ENCODE results near the gene ZBTB25.

Gene ZBTB25

DNA sequence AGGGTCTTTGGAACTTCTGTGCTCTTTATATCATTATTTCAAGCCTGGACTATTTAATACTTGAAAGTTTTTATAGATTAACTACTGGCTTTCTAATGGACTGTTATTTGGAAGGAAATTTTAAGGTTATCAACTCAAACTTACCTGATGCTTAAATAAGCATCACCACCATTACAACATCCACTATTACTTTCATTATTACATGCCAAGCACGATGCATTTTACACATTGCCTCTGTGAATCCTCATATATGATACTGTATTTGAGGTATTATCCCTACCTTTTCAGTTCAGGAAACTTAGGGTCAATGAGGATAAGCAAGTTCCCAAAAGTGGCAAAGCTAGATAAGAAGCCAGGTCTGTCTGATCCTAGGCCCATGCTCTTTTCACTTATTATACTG is 13.3 kb upstream of the ZBTB25 start:
- DNase-seq (ENCODE audit: low spot score): no peak

DNA sequence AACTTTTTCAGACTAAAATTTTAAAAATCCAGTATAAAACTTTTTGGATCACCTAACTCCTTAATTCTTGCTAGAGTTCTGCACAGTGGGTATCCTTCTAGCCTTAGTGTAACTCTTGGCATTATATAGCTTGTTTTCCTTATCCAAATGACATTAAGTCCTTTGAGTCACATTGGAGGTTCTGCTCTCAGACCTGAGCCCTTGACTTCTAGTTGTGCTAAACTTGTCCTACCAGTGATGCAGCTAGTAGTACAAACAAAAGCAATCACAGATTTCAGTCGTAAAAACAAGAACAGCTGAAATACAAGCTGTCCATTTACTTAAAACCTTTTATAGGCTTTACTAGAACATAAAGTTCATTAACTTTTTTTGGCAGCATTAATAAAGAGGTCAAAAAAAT is 11.4 kb upstream of the ZBTB25 start:
- DNase-seq (ENCODE audit: low spot score): no peak

DNA sequence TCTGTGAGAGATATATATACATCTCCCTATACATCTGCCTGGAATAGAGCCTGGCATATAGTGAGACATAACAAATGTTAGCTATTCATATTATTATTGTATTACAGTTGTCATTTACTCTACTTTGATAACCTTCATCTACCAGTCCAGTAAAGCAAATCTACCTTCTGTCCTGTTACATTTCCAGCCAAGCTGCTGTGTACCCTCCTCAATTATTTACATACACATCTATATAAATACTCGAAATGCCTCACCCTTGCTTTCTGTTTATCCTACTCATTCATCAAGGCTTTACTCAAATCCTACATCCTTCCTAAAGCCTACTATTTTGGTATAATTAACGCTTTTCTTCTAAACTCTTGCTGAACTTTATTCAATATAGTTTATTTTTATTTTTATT is 9.6 kb upstream of the ZBTB25 start:
- DNase-seq (ENCODE audit: low spot score): no peak

DNA sequence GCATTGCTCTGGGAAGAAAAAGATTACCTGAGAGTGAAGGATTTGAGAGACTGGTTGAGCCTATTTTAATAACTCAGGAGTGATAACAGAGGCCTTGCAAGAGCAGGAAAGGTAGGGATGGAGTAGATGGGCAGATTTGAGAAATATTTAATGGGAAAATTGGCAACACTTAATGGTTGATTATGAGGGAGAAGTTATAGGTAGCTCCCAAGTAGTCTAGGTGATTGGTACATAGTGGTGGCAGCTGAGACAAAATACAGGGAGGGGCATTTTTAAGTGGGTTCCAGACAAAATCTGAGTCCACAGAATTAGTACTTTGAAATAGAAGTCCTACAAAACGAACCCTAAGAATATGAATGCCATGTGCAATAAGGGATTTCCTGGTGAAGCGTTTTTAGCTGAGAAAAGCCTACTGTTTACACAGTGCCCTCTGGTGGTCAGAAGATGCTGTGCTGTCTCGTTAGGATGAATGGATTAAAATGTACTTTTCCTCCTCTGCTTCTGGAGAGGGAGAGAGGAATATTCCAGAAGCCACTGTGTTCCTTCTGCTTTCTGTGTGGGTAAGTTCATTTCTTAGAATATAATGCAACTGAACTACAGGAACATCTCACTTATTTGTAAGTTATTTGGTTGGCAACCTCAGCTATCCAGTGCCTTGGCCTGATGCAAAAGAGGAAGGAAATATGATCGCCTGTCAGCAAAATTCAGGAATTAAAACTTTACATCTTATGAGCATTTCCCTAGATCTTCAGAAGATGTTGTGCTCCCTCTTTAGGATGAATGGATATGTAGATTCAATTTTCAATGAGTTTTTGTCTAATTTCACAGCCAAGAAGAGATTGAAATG is 7.4 kb upstream of the ZBTB25 start:
- DNase-seq (ENCODE audit: low spot score): peak; percentile 52

DNA sequence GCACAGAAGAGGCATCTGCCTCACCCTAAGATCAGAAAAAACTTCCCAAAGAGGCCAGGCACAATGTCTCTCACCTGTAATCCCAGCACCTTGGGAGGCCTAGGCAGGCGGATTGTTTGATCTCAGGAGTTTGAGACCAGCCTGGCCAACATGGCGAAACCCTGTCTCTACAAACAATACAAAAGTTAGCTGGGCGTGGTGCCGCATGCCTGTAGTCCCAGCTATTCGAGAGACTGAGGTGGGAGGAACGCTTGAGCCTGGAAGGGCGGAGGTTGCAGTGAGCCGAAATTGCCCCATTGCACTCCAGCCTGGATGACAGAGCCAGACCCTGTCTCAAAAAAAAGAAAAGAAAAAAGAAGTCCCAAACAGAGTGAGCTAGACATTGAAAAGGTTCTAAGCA is 5.4 kb upstream of the ZBTB25 start:
- DNase-seq (ENCODE audit: low spot score): no peak

DNA sequence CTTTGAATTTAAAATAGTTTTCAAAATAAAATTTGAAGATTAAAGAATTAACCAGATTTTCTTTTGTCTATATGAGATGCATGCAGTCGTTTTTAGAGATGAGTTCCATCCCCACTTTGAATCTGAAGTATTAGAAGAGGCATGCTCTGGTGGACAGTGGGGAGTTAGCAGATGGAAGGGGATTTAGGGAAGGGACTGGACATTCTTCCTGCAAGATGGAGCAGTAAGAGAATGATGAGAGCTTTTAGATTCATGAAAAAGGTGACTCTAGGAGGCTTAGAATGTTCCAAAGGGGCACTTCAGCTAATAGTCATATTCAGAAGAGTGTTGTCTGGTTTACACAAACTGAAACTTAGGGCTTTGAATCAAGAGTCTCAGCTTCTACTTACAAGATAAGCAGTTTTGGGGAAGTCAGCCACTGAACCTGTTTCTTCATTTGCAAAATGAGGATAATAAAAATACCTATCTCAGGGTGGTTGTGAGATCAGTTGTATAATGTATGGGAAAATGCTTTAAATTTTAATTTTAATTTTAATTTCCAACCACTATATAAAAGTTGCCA is 4.7 kb upstream of the ZBTB25 start:
- DNase-seq (ENCODE audit: low spot score): no peak

DNA sequence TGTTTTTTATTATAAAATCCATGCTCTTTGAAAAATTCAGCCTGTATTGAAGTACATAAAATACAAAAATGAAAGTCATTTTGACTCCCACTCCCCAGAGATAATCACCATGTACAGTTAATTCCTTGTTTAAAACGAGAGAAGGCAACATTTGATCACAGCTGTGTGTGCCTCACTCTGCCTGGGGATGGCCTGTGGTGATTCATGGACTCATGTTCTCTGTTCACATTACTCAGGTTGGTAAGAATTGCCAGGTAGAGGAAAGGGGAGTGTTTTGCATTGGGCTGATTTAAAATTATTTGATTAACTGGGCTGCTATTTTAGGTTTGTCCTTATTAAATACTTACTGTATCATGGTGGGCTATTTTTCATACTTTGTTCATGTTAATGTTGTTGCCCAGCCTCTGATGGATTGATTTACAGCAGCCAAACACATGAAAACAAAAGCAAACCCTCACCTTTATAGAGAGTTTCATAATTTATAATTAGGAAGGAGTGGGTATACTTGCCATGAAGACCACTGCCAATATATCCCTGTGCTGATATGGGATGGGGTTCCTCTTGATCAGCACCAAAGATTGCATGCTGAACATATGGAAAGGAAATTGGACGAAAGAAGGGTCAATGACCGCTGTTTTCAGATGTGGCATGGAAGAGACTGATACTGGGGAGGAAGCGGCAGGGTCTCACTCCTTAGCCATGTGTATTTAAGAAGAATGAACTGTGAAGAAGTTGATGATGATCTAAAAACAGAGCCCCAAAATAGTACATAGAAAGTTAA is 3.9 kb upstream of the ZBTB25 start:
- no peak for DNase-seq (ENCODE audit: low spot score)

DNA sequence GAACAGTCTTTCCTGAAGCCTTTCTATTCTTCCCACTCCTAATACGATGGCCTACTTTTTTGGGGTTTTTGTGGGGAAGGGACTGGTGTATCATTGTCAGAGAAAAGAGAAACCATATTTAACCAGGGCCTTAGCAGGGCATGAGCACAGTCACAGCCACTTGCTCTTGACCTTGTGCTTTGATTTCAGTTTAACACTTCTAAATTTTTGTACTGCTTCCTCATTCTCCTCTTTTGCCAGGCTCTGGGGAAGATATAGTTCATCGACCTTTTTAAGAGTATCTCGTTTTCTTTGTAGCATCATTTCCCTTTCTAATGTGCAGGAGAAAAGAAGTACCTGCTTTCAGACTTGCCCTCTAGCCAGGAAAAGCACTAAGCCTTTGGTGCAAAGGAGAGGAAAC is 3.1 kb upstream of the ZBTB25 start:
- DNase-seq (ENCODE audit: low spot score): no peak

DNA sequence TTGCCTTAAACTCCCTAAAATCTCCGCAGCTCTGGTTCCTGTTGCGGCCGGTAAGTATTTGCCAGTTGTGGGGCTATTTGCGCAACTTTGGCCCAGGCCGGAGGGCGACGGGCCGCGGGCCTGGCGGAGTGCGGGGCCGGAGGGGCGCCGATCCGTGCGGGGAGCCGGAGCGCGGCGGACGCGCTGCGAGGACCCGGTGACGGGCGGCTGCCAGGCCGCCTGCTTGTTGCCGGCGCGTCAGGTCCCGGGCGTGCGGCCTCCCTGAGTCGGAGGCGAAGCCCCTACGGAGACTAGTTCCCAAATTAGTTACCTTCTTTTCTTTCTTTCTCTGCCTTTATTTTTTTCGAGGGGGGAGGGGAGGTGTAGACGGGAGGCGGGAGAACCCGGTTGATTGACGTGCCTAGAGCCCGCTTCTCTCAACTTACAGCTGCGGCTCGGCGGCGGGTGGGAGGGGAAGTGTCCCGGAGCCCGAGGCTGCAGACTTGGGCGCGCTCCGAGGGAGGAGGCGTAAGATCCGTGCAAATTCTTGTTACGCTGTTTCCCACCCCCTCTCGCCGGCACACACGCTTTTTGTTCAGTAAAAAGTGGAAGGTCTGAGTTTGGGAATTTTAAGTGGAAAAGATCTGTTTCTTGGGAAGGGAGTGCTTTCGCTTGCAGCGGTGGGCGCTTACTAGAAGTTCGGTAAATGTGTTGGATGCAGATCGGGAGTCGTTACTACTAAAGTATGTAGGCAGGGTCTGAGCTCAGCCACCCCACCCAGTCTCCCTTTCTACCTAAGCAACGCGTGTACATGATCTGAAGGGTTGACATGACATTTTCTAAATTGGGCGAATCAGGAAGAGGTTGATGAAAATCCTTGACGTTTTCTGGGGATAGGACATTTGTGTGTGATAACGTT is 1.5 kb upstream of the ZBTB25 start:
- DNase-seq (ENCODE audit: low spot score): peak; percentile 86

DNA sequence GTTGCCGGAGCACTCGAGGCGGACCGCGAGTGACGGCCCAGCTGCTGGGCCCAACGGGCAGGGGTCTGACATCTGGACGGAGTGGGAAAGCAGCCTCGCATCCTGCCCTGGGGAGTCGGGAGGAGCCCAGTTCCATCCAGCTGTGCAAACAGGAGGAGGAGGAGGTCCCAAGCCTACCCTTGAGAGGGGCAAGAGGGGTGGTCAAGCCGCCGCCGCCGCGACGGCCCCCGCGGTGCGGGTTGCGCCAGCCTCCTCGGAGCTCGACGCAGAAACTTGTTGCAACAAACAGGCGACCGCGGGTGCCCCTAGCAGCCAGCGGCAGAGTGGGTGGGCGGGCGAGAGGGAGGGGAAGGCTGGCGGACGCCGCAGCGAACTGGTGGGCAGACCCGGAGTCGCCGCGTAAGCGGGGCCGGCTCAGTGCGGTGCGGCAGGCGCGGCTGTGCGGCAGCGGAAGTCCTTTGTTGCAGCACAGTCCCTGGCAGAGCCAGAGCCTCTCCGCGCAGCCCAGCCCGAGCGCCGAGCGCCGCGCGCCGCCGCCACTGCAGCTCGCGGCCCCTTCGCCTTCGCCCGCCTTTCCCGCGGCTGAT is 765 bp upstream of the ZBTB25 start, which contains the start of gene ZBTB1:
ZBTB1 (plus strand) TSS at position 461 of the 587 bp plus-strand sequence. CDS start 16,735 bp downstream, outside the sequence.
- peak; percentile 84 for DNase-seq (ENCODE audit: low spot score)

DNA sequence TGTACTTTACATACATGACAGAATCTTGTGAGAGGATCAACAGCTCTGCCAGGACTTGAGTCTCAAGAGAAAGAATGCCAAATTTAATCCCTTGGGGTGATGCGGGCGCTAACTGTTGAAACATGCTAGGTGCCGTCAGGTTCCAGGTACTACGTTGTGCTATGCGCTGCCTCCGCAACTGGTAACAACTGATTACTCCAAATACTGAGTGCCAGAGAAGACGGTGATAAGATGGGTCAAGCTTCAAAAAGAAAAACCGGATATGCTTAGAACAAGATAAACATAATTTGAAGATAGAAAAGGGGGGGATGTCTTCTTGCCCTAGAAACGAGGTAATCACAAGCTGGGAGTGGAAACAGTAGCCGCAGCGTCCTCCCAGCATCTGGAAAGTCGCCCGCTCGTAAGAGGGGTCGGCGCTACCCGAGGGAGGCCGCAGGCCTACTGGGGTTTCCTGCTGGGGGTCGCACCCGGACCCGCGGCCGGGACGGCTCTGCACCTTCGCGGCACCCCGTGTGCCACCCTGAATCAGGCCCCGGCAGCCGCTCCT is 678 bp downstream of the ZBTB25 start:
- DNase-seq (ENCODE audit: low spot score): peak; percentile 22

DNA sequence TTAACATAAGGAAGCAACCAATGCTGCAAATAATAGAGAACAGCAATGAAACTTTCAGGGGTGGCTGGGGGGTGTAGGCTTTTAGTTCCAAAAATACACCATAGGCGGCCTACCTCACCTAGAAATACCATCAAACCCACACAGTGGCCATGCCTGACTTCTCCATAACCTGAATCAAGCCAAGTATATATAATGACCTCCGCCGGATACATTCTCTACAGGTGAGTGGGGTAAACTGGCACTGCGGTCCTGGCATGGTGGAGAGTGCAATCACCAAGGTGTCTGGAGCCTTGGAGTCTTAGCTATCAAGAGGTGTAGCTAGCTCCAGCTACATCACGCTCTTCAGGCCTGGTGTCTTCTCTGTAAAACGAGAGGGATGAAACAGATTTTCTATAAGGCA is 1.2 kb downstream of the ZBTB25 start:
- no peak for DNase-seq (ENCODE audit: low spot score)

DNA sequence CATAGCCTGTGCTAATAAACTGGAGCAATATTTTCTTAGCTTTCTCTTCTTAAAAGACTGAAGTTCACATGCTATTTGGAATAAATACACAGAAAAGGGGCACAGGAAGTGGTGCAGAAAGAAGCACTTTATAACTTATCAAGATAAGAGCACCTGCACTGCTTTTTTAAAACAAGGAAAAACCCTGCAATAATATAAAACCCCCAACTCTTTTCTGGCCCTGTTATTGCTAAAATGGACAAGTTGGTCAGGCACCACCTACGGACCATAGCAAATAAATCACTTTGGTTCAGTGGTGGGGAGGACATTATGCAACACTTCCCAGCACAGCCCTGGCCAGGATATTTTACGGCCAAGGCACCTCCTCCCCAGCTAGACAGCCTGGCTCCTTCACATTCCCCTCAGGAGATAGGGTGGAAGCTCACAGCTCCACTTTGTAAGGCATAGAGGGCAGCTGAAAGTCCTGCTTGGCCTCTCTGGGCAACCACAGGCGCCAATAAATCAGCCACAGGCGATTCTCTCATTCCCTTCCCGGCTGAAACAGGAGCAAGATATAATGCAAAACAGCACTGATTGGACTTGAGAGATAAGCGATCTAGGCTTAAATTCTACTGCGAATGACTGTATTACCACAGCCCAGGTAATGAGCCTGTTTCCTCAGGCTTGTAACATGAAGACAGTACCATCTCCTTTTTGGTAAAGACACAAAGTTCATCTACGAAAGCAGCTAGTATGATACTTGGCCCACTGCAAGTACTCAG is 2.0 kb downstream of the ZBTB25 start:
- peak; percentile 62 for DNase-seq (ENCODE audit: low spot score)

DNA sequence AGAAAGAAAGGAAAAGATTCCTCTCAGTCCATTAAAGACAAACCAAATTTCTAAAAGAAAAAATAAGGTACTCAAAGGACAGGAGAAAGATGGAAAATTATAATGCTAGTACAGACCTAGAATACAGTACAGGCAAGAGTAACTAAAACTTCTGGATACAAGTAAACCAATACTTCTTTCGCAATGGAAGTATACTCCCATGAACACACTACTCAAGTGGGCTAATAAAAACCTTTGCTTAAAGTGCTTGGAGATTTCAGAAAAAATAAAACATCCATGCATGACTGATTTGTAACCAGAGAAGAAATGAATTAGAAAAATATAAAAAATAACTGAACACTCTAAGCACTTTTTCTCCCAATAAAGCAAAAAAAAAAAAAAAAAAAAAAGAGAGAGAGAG is 3.5 kb downstream of the ZBTB25 start:
- no peak for DNase-seq (ENCODE audit: low spot score)

DNA sequence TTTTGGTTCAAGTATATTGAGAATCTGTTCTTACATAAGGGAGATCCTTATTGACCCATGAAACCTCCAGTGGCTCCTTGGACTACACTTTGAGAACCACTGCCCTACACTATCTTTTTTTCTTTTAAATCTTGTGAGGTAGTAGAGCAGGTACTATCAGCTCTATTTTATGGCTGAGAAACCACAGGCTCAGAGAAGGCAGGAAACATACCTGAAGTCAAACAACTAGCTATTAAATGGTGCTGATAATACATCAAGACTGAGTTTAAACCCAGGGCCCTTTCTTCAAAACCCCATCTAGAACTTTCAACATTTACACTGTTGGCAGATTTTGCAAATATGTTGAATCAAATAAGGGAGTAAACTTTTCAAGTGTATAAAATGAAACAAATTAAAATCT is 6.9 kb downstream of the ZBTB25 start:
- DNase-seq (ENCODE audit: low spot score): no peak

DNA sequence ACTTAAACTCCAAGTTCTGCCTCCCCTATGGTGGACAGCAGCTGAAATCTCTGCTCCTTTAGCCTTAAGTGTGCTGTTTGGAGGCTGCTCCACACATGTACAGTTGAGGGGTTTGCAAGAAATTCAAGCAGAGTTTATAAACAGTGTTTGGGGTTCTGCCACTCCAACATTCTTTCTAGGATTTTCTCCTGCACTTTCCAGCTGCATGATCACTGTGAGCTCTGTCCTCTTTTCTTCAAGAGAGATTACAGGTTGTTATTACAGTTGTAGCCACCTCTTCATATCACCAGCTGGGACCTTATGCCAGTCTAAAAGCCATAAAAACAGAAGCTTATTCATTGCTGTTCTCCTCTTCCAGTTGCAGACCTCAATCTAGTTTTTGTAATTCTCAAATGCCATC is 8.4 kb downstream of the ZBTB25 start:
- DNase-seq (ENCODE audit: low spot score): no peak

DNA sequence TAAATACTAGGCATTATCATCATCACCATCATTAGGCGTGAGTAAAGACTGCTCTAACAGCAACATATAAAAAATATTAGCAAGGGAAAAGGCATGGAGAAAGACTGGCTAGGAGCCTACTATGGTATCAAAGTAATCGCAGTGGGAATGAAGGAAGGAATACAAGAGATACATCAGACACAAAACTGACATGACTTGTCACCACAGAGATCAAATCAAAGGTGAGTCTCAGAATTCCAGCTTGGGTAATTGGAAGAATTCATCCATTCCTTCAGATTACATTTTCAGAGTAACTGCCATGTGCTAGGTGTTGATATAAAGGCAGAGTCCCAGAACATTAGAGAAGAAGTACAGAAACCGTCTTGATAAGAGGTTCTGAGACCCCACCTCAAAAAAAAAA is 10.2 kb downstream of the ZBTB25 start:
- DNase-seq (ENCODE audit: low spot score): no peak

DNA sequence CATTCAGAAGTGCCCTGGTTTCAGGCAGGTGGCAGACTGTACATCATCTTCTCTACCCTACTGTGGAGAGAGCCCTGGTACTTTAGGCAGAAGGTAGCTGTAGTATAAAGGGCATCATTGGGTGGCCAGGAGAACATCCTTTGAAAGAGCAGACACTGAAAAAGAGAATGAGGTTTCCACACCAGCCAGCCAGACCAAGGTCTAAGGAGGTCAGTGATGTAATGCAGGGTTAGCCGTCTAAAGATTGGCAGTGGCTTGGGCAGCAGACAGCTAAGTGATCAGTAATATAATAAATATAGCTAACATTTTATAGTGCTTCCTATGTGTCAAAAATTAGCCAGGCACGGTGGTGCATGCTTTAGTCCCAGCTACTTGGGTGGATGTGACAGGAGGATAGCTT is 12.0 kb downstream of the ZBTB25 start:
- no peak for DNase-seq (ENCODE audit: low spot score)

DNA sequence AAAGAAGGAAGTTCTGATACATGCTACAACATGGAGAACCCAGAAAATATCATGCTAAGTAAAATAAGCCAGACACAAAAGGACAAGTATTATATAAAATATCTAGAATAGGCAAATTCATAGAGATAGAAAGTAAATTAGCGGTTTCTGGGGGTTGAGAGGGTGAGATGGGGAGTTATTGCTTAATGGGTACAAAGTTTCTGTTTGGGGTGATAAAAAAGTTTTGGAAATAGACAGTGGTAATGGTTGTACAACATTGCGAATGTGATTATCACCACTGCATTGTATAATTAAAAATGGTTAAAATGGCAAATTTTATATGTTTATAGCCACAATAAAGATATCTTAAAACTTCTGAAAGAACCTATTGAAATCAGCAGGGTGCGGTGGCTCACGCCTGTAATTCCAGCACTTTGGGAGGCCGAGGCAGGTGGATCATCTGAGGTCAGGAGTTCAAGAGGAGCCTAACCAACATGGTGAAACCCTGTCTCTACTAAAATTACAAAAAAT is 15.0 kb downstream of the ZBTB25 start:
- no peak for DNase-seq (ENCODE audit: low spot score)

DNA sequence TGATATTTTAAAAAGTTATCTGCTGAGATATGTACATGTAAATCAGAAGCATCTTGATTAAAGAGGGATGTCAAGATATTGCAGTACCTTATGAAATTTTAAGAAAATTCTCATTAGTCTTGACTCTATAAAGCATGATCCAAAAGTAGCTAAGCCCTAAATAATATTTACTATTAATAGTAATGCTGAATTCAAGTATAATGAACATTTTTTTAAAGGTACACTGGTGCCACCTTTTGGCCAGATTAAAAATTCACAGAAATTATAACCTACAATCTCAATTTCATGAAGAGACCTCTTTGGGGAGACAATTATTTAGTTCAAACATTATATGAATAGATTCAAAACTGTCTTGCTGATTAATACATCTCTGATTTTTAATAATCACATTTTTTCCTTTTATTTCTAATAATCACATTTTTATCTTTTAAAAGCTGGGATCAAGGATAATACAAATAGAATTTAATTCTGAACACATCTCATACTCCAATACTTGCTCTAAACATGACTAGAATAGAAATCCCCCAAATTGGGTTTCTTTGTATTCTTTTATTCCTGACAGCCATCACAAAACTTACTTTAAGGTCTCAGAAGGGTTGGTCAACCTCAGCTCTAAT is 24.9 kb downstream of the ZBTB25 start:
- peak; percentile 30 for DNase-seq (ENCODE audit: low spot score)

Data from AG20443 (cell line).